Activated gamma-delta T cell treated with anti-CD3 and anti-CD28 coated beads, Interleukin-2, amount 50 U/mL, for 16 hours (primary cell): ENCODE measurements around the gene KIR2DL3.
"Not testable (repeated sequence)": the region's sequence is repeated elsewhere in the genome, so short reads cannot be mapped to it uniquely, and the experiment has no call there.

Experiments
- DNase-seq: peaks from one replicate; pipeline ENCODE4 v3.0.0-alpha.2; 2020; ENCODE audit warnings: low read depth

KIR2DL3 gene

GRCh38 chr19:54738306-54738705 is at the start of gene KIR2DL3:
TSS of gene KIR2DL3 (plus strand) at chr19:54738513. CDS start at chr19:54738546, 33 bp downstream.
- not testable (repeated sequence) for DNase-seq

- DNase-seq: no peak
Measured at GRCh38 chr19:54691582-54692297, 46.6 kb upstream of the KIR2DL3 start.

- no peak for DNase-seq
Measured at GRCh38 chr19:54692298-54692615, 46.1 kb upstream of the KIR2DL3 start.

DNA sequence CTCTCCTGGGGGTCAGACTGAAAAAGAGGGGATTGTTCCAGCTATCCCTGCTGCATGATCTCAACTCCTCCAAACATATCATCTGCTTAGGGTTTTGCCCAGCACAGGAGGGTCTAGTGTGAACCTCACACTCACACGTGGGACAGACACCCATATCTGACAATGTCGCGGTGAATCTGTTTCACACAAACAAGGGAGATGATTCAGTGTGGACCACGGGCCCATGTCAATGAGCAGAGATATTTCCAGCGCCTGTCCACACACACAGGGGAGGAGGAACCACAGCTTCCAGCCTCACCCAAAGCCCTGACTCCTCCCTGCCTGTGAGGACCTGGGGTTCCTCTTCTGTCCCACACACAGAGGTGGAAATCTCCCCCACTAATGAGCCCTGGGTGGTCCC is 43.7 kb upstream of the KIR2DL3 start:
- DNase-seq: no peak

GRCh38 chr19:54696117-54696548 is 42.2 kb upstream of the KIR2DL3 start:
- no peak for DNase-seq

- no peak for DNase-seq
Measured at GRCh38 chr19:54696766-54697165, 41.5 kb upstream of the KIR2DL3 start.

DNA sequence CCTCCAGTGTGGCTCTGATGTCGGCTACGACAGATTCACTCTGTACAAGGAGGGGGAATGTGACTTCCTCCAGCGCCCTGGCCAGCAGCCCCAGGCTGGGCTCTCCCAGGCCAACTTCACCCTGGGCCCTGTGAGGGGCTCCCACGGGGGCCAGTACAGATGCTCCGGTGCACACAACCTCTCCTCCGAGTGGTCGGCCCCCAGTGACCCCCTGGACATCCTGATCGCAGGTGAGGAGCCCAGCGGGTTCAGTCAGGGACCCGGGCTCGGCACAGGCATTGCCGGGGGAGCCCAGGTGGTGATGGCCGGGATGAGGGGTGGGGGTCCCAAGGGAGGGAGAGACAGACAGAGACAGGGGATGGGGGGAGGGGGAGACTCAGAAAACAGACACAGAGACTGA is 40.6 kb upstream of the KIR2DL3 start:
- not testable (repeated sequence) for DNase-seq

GRCh38 chr19:54704928-54705327 is 33.4 kb upstream of the KIR2DL3 start:
- DNase-seq: no peak

DNA sequence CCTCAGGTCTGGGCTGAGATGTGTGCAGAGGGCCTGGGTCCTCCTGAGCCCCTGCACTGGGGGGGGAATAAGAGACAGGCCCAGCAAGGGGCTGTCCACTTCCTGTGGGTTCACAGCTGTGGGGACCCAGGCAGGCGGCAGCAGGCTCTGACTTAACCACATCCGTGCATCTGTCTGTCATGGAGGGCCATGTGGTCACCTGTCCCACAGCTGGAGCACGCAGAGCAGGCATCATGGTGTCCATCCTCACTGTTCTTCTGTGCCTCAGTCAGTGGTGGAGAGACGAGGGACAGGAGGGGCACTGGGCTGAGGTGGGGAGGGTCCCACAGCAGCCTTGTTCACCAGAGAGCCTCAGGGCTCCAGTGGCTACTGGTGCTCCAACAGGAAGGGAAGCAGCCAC is 30.4 kb upstream of the KIR2DL3 start:
- DNase-seq: no peak

DNA sequence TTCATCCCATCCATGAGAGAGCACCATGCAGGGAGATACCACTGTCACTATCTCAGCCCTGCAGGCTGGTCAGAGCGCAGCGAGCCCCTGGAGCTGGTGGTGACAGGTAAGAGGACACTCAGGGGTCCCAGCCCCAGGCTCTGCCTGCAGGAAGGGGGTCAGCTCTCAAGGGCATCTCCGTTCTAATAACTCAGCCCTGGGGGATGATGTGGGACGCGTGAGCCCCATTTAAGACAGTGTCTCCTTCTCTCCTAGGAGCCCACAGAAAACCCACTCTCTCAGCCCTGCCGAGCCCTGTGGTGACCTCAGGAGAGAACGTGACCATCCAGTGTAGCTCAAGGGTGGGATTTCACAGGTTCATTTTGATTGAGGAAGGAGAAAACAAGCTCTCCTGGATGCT is 29.5 kb upstream of the KIR2DL3 start:
- DNase-seq: no peak

DNA sequence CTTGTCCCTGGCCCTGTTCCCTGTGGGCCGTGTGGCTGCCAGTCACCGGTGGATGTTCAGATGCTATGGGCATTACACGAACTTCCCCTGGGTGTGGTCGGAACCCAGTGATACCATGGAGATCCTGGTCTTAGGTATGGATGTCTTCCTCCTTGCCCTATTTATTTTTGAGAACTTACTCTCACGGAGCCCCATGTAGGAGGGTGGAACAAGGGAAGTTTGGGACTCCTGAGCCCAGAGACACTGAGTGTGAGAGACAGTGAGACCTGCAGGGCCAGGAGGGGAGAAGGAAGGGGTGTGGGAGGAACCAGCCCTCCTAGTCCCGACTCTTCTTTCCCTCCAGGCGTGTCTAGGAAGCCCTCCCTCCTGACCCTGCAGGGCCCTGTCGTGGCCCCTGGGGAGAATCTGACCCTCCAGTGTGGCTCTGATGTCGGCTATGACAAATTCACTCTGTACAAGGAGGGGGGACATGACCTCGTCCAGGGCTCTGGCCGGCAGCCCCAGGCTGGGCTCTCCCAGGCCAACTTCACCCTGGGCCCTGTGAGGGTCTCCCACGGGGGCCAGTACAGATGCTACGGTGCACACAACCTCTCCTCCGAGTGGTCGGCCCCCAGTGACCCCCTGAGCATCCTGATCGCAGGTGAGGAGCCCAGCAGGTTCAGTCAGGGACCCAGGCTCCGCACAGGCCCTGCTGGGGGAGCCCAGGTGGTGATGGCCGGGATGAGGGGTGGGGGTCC is 28.9 kb upstream of the KIR2DL3 start:
- DNase-seq: no peak

- DNase-seq: not testable (repeated sequence)
Measured at GRCh38 chr19:54709956-54710355, 28.4 kb upstream of the KIR2DL3 start.

- no peak for DNase-seq
Measured at GRCh38 chr19:54724142-54724541, 14.2 kb upstream of the KIR2DL3 start, which contains the start of gene KIR3DL3. TSS of gene KIR3DL3 (plus strand) at chr19:54724442. CDS start at chr19:54724497, 55 bp downstream.

DNA sequence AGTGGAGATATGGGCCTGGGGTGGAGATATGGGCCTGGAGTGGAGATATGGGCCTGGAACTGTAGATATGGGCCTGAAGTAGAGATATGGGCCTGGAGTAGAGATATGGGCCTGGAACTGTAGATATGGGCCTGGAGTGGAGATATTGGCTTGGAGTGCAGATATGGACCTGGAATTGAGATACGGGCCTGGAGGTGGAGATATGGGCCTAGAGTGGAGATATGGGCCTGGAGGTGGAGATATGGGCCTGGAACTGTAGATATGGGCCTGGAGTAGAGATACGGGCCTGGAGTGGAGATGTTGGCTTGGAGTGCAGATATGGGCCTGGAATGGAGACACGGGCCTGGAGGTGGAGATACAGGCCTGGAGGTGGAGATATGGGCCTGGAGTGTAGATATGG is 13.7 kb upstream of the KIR2DL3 start:
- DNase-seq: no peak

- DNase-seq: no peak
Measured at GRCh38 chr19:54725321-54725720, 13.0 kb upstream of the KIR2DL3 start.

DNA sequence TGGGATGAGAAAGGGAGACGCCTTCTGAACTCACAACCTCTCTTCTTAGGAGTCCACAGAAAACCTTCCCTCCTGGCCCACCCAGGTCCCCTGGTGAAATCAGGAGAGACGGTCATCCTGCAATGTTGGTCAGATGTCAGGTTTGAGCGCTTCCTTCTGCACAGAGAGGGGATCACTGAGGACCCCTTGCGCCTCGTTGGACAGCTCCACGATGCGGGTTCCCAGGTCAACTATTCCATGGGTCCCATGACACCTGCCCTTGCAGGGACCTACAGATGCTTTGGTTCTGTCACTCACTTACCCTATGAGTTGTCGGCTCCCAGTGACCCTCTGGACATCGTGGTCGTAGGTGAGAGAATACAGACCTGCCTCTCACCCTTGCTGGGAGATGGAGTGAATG is 10.8 kb upstream of the KIR2DL3 start:
- DNase-seq: no peak

GRCh38 chr19:54728167-54728566 is 10.1 kb upstream of the KIR2DL3 start:
- no peak for DNase-seq

DNA sequence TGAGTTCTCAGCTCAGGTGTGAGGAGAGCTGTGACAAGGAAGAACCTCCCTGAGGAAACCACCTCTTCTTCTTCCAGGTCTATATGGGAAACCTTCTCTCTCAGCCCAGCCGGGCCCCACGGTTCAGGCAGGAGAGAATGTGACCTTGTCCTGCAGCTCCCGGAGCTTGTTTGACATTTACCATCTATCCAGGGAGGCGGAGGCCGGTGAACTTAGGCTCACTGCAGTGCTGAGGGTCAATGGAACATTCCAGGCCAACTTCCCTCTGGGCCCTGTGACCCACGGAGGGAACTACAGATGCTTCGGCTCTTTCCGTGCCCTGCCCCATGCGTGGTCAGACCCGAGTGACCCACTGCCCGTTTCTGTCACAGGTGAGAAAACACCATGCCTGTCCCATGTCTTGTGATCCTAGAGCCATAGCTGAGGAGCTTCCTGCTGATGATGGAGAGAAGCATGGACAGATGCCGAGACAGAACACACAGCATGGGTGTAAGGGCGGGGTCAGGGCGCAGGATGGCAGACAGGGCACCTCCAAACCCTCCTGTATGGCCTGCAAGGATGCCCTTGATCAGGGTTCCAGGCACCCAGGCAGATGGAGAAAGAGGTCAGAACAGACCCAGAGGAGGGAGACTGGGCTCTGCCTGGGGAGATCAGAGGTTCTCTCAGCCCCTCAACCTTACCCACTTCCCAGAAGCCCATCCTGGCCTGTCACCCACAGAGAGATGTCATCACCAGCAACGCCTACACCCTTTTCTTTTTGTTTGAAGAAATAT is 8.7 kb upstream of the KIR2DL3 start:
- DNase-seq: no peak

DNA sequence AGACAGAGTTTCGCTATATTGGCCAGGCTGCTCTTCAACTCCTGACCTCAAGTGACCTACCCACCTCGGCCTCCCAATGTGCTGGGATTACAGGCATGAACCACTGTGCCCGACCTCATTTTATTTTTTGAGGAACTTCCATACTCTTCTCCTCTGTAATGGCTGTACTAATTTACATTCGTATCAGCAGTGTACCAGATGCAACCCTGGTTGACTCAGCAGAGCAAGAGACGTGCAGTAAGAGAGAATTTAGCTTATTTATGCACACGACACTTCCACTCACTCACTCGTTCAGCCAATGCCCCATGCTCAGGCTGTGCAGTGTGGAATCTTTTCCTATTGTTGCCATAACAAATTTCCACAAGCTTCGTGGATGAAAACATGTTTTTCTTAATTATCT is 7.1 kb upstream of the KIR2DL3 start:
- no peak for DNase-seq

DNA sequence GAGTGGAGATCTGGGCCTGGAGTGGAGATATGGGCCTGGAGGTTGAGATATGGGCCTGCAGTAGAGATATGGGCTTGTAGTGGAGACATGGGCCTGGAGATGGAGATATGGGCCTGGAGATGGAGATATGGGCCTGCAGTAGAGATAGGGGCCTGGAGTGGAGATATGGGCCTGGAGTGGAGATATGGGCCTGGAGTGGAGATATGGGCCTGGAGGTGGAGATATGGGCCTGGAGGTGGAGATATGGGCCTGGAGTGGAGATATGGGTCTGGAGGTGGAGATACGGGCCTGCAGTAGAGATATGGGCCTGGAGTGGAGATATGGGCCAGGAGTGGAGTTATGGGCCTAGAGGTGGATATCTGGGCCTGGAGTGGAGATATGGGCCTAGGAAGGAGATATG is 402 bp downstream of the KIR2DL3 start:
- no peak for DNase-seq

GRCh38 chr19:54739587-54740497 is 1.5 kb downstream of the KIR2DL3 start:
- no peak for DNase-seq

DNA sequence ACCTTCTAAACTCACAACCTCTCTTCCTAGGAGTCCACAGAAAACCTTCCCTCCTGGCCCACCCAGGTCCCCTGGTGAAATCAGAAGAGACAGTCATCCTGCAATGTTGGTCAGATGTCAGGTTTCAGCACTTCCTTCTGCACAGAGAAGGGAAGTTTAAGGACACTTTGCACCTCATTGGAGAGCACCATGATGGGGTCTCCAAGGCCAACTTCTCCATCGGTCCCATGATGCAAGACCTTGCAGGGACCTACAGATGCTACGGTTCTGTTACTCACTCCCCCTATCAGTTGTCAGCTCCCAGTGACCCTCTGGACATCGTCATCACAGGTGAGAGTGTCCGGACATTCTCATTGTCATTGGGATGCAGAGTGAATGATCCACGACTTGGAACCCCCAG is 3.6 kb downstream of the KIR2DL3 start:
- DNase-seq: not testable (repeated sequence)
